Erythroblast (primary cell): ENCODE measurements around the gene ORM1.

Experiments
- DNase-seq, 2 experiments: peaks; one replicate each; lab custom pipeline; 2025; lab: John Stamatoyannopoulos, UW
- GATA1 ChIP-seq: IDR thresholded peaks from 2 replicates; pipeline ENCODE4 v1.6.1; 2011; ENCODE audit warnings: low read depth, mild to moderate bottlenecking, control low read depth, low read length, moderate library complexity
- POLR2A ChIP-seq: IDR thresholded peaks from 2 replicates; pipeline ENCODE4 v1.6.1; 2011; ENCODE audit warnings: mild to moderate bottlenecking, low read length

The ORM1 gene

DNA sequence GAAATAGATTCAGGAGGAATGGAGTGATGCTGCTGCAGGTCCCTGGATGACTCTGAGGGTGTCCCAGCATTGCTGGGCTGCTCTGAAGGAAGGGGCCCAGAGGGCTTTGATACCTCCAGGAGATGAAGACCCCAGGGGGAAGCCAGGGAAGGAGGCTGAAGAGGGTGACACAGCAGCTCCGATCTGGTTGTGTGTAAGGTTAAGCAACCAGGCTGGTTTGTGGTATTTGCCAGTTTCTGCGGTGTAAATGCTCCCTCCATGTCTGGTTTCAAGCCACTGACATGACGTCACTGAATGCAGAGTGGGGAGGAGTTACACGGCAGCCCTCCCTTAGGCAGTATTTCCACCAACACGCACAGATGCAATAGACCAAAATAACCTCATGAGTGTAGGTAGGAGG is 40.0 kb upstream of the ORM1 start:
- TF ChIP-seq GATA1 (no peak), POLR2A (no peak)
- no peak for DNase-seq

DNA sequence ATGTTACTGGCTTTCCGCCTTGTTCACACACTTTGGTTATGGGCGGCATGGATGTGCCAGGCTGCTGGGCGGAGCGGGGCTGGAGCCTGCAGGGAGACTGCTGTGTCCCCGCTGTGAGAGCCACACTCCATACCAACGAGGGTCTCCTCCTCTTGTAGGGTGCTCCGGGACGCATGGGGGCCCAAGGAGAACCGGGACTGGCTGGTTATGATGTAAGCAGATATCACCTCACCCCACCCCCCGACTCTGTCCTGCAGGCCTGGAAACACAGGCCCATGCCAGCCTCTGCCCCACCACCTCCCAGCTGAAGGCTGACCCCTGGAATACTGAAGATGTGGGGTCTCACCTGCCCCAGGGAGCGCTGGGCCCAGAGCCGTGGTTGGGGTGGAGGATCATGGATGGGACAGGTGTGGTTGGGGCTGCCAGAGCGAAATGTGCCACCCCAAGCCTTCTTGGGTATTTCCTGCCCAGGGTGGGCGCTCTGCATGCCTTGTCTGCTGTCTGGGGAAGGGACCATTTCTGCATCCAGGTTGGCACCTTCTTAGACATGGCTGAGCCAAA is 39.3 kb upstream of the ORM1 start:
- no peak for DNase-seq
- TF ChIP-seq POLR2A (no peak), GATA1 (no peak)

DNA sequence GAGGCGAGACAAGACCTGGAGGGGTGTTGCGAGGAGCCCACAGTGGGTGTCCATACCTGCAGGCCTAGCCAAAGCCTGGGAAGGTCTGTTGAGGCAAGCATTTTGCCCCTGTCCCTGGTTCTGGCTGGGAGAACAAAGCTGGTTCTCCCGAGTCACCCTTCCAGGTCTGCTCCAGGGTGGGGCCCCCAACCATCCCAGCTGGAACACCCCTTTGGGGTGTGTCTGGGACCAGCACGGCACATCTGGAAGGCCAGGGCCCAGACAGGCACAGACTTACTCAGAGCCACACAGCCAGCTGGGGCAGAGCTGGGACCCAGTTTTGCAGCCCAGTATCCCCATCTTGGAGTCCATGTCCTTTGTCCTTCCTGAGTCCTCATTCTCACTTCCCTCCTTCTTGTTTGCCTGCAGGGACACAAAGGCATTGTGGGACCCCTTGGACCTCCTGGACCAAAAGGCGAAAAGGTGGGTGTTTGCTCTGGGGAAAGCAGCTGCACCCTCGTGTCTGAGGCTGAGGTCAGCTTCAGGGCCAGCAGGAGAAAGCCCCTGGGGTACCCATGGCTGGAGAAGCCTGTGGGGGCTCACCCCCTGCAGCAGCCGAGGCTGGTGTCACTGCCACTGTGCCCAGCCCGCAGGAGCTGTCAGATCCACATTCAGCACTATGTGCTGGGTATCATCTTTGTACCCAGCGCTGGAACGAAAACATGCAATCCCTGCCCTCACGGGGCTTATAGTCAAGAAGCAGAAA is 38.4 kb upstream of the ORM1 start:
- no peak for TF ChIP-seq GATA1
- TF ChIP-seq POLR2A, result no peak
- no peak for DNase-seq

DNA sequence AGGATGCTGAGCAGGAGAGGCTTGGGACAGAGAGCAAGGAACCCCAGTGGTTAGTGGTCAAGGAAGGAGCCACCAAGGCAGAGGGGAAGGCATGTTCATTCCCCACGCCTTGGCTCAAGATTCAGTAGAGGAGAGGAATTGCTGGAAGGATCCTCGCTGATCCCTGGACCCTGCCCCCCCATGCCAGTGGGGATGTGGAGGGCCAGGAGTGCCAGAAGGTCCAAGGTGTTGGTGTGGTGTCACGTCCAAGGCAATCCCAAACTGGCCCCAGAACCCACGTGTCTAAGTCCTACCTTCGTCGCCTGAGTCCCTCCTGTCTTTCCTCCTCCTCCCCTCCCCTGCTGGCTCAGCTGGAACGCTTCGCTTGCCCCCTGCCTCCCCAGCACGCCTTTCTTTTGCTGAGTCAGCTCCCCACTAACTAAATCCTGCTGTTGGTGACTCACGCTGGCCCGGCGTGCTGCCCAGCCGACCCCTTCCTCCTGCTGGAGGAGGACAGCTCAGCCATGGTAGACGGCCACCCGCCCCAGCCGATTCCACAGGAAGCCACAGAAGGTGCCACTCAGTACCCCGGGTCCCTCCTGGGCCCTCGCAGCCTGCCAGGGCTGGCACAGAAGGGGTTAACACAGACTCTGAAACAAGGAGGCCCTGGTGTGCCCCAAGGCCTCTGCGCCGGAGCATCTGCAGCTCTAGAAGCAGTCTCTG is 37.6 kb upstream of the ORM1 start:
- no peak for DNase-seq
- no peak for TF ChIP-seq GATA1
- TF ChIP-seq POLR2A, result no peak

DNA sequence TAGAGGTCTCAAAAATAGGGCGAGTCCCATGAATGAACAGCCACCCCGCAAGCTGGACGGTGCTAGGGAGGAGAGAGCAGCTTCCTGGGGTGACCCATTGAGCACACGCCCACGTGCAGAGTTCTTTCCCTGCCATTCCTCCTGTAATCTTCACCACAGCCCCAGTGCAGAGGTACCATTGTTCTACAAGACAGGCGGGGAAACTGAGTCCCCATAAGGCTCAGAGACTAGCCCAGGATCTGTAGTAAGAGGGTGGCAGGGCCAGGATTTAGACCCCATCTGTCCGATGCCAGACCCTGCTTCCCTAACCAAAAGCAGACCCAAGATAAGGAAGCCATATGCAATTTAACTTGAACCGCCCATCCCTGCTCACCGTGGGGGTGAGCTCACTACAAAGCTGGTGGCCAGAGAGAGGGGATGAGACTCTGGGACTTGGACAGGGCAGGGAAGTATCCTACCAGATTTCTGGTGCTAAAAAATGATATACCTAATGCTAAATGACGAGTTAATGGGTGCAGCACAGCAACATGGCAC is 36.7 kb upstream of the ORM1 start:
- TF ChIP-seq GATA1 (no peak), POLR2A (no peak)
- DNase-seq, result no peak

DNA sequence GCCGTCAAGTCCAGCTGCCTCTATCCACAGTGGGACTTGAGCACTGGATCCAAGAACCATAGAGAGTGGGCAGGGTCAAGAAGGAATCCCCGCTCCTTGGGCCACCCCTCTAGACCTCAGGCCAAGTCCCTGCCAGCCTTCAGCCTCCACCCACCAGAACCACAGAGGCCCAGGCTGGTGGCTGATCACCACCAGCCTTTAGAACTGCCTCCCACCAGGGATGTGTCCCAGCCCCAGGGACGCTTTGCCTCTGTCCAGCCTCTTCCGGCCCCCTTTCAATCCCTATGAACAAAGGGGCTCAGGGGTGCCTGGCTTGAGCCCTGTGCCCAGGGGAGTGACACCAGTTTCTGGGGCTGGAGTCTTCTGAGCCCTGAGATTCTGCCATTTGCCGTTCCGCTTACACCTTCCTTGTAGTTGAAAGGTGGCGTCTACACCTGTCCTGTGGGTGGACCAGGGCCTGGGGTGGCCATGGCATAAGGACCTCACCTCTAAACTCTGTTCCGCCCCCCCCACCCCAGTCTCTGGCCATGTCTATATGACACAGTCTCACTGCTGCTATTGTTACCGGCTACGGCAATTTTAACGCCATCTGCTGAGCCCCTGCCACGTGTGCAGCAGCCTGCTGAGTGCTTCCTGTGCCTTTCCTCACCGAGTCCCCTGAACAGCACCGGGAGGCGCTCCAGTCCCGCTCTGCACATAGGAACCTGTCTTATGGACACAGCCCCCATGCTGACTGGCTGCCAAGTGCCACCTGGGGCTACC is 35.7 kb upstream of the ORM1 start:
- TF ChIP-seq GATA1 (no peak), POLR2A (no peak)
- DNase-seq, result no peak

DNA sequence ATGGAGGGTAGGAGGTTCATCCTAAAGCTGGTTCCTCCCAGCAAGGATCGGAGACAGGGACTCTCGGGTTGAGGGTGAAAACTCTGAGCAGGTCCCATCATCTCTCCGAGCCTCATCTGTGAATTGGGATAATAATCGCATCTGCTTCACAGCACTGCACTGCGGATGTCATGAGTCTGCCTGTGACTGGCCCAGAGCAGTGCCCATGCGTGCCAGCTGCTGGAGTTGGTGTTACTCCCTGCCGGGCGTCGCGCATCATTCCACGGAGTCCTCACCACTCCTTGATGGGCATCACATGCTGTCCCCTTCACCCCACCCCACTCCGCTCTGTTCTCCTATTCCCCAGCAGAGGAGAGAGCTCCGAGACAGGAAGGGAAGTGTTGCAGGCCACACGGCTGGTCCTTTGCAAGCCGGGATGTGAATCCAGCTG is 35.1 kb upstream of the ORM1 start:
- DNase-seq, result no peak
- TF ChIP-seq GATA1 (no peak), POLR2A (no peak)

DNA sequence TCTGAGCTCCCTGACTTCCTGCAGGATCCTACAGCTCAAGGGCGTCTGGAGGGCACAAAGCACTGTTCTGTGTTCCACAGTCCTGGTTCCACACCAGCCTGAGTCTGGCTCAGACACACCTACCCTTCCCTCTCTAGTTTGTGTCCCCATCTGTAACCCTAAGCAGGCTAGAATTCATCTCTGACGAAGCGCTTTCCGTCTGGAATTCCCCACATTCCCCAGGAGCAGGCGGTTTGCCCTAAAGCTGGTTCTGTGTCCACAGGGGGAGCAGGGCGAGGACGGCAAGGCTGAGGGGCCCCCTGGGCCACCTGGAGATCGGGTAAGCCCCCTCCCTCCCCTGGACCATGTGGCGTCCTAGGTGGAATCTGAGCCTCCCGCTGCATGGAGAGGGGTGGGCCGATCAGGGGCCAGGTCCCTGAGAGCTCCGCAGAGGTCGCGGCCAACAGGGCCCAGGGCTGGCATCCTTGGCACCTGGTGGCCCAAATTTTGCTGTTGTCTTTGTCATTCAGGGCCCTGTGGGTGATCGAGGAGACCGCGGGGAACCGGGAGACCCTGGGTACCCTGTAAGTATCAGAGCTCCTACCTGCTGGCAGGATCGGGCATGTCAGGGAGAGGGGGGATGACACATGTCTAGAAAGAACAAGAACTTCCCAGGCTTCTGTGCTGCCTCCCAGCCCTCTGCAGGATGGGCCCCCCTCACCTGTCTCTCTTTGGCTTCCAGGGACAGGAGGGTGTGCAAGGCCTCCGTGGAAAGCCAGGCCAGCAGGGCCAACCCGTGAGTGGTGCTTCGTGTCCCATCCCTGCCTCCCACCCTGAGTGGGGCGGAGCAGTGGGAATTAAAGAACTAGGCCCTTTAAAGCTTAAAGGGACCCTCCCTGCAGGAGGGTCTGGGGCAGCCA is 34.5 kb upstream of the ORM1 start:
- no peak for DNase-seq
- TF ChIP-seq GATA1 (no peak), POLR2A (no peak)

DNA sequence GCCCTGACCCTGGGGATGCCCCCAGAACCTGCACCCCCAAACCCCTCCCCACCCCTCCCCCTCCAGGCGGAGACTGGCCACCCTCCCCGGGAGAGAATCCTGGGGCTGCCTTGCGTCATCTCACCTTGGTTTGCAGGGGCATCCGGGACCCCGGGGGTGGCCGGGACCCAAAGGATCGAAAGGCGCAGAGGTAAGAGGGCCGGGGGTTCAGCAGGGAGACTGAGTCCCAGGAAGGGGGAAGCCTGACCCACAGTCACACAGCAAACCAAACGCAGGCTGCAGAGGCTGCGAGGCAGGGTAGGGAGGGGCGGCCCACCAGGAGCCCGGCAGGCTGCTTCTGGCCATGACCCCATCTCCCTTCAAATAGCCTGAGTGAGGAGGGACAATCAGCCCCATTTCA is 33.8 kb upstream of the ORM1 start:
- no peak for DNase-seq
- TF ChIP-seq POLR2A (no peak), GATA1 (no peak)

DNA sequence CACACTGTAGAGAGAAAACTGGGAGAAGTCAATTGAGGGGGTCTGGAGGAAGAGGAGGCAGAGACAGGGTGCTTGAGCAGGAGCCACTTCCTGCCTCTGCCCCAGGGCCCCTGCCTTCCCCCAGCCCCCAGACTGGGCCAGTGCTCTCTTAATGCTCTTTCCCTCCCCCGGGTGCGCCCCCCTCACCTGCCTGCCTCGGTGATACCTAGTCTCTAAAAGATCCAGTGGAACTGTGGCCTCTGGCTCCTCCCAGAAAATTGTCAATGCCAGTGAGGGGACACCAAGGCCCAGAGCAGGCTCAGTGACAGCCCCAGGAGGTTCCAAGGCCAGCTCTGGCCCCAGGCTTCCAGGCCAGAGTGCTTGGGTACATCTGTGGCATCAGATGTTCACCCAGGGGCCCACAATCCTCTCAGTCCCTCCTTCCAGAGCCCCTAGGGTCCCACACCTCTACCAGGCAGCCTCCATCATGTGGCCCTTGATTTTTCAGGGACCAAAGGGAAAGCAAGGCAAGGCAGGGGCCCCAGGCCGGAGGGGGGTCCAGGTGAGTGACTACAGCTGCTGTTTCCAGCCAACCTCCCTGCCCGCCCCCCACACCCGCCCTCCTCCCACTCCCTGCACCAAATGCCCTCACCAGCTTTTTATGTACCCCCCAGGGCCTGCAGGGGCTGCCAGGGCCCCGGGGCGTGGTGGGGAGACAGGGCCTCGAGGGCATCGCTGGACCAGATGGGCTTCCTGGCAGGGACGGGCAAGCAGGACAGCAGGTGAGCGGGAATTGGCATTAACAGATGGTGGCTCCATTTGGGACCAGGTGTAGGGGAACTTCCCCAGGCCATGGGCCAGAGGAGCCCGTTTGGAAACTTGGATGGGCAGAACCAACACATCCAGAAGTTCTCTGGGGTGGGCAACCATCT is 33.1 kb upstream of the ORM1 start:
- no peak for TF ChIP-seq POLR2A
- no peak for DNase-seq

DNA sequence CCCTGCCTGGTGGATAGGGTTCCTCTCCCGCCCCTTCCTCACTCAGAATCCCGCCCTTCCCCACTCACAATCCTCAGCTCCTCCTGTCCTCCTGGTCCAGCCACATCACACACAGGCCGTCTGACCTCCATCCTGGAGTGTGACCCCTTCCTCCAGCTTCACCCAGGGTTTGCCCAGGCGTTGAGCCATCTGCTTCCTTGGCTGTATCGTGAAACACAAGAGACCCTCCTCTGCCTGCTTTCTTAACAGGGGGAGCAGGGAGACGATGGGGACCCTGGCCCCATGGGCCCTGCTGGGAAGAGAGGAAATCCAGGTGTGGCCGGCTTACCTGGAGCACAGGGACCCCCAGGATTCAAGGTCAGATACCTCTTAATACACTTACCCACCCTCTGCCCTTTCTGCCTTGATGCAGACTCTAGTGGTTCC is 32.3 kb upstream of the ORM1 start:
- no peak for DNase-seq
- TF ChIP-seq GATA1 (no peak), POLR2A (no peak)

DNA sequence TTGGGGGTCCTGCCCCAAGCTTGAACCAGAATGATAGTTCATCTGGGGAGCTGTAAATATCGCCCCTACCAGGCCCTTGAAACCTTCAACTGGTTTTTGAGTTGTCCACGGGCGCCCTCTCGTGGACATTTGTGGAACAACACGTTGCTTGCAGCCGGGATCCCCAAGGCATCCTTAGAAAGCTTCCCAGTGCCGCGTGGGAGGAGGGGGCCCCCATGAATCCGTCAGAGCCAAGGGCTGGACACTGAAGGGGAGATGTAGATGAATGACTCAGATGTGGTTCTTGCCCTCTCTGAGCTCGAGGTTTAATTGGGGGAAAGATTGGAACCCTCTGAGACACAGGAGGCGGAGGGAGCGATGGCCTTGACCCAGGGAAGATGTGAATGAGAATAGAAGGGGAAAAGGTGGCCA is 31.8 kb upstream of the ORM1 start:
- DNase-seq, result peak; percentile 51 to 78
- TF ChIP-seq GATA1 (no peak), POLR2A (no peak)
